NB4 (cell line): ENCODE measurements around the gene LAMTOR2.

Experiments
- DNase-seq: peaks from one replicate; pipeline ENCODE4 v3.0.0; 2010; ENCODE audit warnings: low read depth
- H3K4me3 ChIP-seq: one replicate; pipeline ENCODE4 v1.5.1; 2011; ENCODE audit warnings: mild to moderate bottlenecking, low read depth, low read length, moderate library complexity
- MYC ChIP-seq: IDR thresholded peaks from 2 replicates; pipeline ENCODE4 v1.6.1; 2011; ENCODE audit warnings: low read depth, low read length
- POLR2A ChIP-seq: IDR thresholded peaks from 2 replicates; pipeline ENCODE4 v1.6.1; 2011; ENCODE audit warnings: mild to moderate bottlenecking; ENCODE audit not compliant: insufficient read length; ENCODE audit errors: extremely low read depth
- TF ChIP-seq, protein P1 (sequence below): IDR thresholded peaks from one replicate; pipeline ENCODE4 v1.5.1; 2012; ENCODE audit warnings: low read depth, low read length
- TF ChIP-seq, protein P2 (sequence below): IDR thresholded peaks from 2 replicates; pipeline ENCODE4 v1.6.1; 2011; ENCODE audit warnings: low read depth, low read length

Gene LAMTOR2

DNA sequence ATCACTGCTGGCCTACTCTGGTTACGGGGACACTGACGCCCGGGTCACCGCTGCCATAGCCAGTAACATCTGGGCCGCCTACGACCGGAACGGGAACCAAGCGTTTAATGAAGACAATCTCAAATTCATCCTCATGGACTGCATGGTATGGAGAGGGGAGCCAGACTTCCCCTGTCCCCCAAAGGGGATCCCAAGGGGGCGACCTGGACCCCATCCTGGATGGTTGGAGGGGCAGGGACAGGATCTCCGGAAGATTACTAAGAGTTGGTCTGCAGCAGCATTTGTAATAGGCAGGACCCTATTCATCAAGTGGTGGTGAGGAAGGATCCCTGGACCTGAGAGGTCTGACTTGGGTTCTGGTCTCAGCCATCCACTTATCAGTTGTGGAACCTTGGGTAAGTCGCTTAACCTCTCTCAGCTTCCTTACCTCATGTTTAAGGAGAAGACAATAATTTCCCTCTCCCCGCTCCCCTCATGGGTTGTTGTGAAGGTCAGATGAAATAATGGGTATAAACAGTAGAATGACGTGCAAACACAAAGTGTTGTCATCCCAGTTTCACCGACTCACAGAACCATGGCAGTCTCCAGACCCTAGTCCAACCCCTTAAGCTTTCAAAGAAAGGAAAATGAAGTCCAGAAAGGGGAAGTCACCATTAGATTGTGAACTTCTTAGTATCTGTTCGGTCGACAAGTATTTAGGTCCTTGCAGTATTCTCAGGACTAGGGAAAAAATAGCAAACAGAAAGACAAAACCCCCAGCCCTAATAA, 883 bp downstream of the LAMTOR2 start:
- H3K4me3 ChIP-seq, result peak overlapping the region; percentile 89
- peak; percentile 73 for DNase-seq
- TF ChIP-seq POLR2A (no peak), MYC (no peak)
- TF ChIP-seq, protein P1, sequence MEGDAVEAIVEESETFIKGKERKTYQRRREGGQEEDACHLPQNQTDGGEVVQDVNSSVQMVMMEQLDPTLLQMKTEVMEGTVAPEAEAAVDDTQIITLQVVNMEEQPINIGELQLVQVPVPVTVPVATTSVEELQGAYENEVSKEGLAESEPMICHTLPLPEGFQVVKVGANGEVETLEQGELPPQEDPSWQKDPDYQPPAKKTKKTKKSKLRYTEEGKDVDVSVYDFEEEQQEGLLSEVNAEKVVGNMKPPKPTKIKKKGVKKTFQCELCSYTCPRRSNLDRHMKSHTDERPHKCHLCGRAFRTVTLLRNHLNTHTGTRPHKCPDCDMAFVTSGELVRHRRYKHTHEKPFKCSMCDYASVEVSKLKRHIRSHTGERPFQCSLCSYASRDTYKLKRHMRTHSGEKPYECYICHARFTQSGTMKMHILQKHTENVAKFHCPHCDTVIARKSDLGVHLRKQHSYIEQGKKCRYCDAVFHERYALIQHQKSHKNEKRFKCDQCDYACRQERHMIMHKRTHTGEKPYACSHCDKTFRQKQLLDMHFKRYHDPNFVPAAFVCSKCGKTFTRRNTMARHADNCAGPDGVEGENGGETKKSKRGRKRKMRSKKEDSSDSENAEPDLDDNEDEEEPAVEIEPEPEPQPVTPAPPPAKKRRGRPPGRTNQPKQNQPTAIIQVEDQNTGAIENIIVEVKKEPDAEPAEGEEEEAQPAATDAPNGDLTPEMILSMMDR, result no peak
- TF ChIP-seq, protein P2, sequence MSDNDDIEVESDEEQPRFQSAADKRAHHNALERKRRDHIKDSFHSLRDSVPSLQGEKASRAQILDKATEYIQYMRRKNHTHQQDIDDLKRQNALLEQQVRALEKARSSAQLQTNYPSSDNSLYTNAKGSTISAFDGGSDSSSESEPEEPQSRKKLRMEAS, result no peak

DNA sequence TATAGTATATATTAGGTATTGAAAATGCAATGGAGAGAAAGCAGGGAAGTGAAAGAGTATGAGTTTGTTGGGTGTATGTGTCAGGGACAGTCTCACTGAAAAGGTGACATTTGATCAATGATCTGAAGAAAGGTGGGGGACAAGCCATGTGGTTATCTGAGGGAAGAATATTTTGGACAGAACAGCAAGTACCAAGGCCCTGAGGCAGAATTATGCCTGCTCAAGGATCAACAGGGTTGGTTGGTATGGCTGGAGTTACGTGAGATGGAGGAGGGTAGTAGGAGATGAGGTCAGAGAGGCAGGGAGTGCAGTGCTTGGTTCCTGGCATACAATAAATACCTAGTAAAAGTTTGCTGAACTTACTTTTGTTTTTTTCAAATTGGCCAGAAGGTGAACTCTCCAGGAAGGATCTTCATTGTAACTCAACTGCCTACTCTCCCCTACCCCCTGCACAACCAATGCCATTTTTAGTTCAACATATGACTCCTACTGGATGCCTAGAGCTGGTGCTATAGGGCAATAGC, 1.8 kb downstream of the LAMTOR2 start:
- H3K4me3 ChIP-seq, result peak overlapping the region; percentile 89
- peak; percentile 17 for DNase-seq
- TF ChIP-seq, protein P1, result no peak
- TF ChIP-seq POLR2A (no peak), MYC (no peak)
- TF ChIP-seq, protein P2, result no peak

- TF ChIP-seq, protein P1, result no peak
- TF ChIP-seq POLR2A (no peak), MYC (no peak)
- TF ChIP-seq, protein P2, result no peak
- DNase-seq, result no peak
- H3K4me3 ChIP-seq, result no peak within 1 kb of the TSS
Measured at GRCh38 chr1:156060937-156061636, 6.5 kb downstream of the LAMTOR2 start, which contains the start of gene RAB25. Gene RAB25 (plus strand): TSS chr1:156061160. CDS start chr1:156061401, 241 bp downstream.

DNA sequence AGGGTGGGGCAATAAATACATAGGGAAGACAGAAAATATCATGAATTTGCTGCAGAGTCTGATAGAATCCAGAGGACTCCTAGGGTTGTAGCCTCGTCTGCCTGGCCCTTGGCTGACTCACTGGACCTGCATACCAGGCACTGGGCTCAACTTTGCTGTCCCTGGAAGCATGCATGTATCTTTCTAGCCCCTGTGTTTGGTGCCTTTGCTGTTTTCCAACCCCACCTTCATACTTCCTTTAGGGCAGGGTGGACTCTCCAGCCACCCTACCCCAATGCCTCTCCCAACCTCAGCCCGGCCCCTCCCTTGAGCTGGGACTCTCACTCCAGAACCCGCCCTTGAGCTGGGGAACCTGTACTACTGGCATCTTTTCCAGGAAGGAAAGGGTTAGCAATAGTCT, 7.6 kb downstream of the LAMTOR2 start:
- TF ChIP-seq POLR2A, result no peak
- no peak for TF ChIP-seq MYC
- TF ChIP-seq, protein P2, result no peak
- TF ChIP-seq, protein P1, result no peak
- DNase-seq, result no peak
- H3K4me3 ChIP-seq, result no peak overlapping the region

DNA sequence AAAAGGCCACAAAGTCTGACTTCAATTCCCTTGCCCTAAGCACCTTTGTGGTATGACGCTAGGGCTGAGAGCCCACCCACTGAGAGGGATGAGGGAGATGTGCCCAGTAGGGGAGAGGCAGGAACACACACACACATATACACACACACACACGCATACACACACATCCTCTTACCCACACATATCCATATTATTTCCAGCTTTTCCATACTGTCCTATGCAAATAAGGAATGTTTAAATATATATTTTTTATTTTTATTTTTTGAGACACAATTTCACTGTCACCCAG, 9.4 kb downstream of the LAMTOR2 start:
- no peak for DNase-seq
- H3K4me3 ChIP-seq, result no peak overlapping the region
- TF ChIP-seq, protein P1, result no peak
- TF ChIP-seq POLR2A, result no peak
- no peak for TF ChIP-seq MYC
- TF ChIP-seq, protein P2, result no peak
